HL-60 (cell line): ENCODE measurements around the gene APOL1.

Experiments used
- DNase-seq, 2 experiments: peaks; one replicate each; pipeline ENCODE4 v3.0.0-alpha.2; 2010 to 2020; ENCODE audit warnings: low read depth in 1 of 2, low spot score in 1 of 2
- H3K27ac ChIP-seq: fragments of 250-450 bp; sonication (Bioruptor Pico); replicated peaks from 2 replicates; pipeline ENCODE4 v1.5.1; 2020; ENCODE audit warnings: mild to moderate bottlenecking, moderate library complexity
- H3K27me3 ChIP-seq: fragments of 250-450 bp; sonication (Bioruptor Pico); 2 replicates; pipeline ENCODE4 v1.5.1; 2021; ENCODE audit warnings: mild to moderate bottlenecking, moderate library complexity; ENCODE audit not compliant: insufficient read depth, poor library complexity, severe bottlenecking
- H3K4me3 ChIP-seq: replicated peaks from 2 replicates; pipeline ENCODE4 v1.5.1; 2011; ENCODE audit warnings: mild to moderate bottlenecking, control low read depth, low read length; ENCODE audit not compliant: insufficient read depth
- CTCF ChIP-seq: IDR thresholded peaks from one replicate; pipeline ENCODE4 v1.5.1; 2011; ENCODE audit warnings: low read length, control low read depth, inconsistent platforms; ENCODE audit not compliant: insufficient read depth
- GABPA ChIP-seq: IDR thresholded peaks from 2 replicates; pipeline ENCODE4 v1.6.1; 2012; ENCODE audit warnings: low read depth
- POLR2AphosphoS5 ChIP-seq: IDR thresholded peaks from 2 replicates; pipeline ENCODE4 v1.6.1; 2012; ENCODE audit warnings: low read depth
- REST ChIP-seq: IDR thresholded peaks from 2 replicates; pipeline ENCODE4 v1.6.1; 2012; ENCODE audit warnings: low read depth; ENCODE audit not compliant: insufficient replicate concordance
- SPI1 ChIP-seq: IDR thresholded peaks from 2 replicates; pipeline ENCODE4 v1.6.1; 2012; ENCODE audit warnings: low read depth, mild to moderate bottlenecking, borderline replicate concordance

The APOL1 gene

DNA sequence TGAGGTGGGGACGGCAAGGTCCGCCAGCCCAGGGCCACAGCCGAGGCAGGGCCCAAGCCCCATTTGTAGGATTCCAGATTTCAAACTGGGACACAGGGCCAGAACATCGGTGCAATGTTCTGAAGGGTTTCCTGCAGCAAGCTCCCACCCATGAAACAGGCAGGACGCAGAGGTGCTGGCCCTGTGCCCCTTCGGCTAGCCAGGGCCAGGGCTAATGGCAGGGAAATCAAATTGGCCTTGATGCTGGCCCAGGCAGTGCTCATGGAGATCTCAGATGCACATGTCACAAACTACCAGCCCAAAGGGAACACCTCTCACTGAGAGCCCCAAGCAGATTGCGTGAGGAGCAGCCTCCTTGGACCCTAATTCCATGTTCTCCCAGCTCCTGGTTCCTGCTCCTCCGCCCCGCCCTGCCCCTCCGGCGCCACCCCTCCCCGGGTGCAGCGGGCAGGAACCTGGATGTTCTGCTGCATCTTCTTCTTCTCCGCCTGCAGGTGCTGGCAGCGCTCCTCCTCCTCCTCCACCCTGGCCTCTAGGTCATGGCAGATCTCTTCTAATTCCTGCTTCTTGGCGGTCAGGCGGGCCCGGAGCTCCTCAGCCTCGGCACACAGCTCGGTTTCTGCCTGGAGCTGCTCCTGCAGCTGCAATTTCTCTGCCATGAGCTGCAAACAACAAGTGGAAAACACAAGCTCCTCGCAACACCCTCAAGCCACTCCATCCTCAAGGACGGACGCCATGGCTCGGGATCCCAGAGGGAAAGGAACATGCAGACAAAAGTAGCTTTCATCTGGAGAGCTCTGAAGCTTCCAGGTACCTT is 47.7 kb downstream of the APOL1 start:
- Histone ChIP-seq H3K27ac (no peak overlapping the region), H3K27me3 (no peaks in the 10 kb centered on the region), H3K4me3 (no peak overlapping the region)
- no peak for TF ChIP-seq GABPA
- no peak for TF ChIP-seq REST
- no peak for TF ChIP-seq CTCF
- TF ChIP-seq POLR2AphosphoS5: no peak
- TF ChIP-seq SPI1: no peak
- no peak for DNase-seq

DNA sequence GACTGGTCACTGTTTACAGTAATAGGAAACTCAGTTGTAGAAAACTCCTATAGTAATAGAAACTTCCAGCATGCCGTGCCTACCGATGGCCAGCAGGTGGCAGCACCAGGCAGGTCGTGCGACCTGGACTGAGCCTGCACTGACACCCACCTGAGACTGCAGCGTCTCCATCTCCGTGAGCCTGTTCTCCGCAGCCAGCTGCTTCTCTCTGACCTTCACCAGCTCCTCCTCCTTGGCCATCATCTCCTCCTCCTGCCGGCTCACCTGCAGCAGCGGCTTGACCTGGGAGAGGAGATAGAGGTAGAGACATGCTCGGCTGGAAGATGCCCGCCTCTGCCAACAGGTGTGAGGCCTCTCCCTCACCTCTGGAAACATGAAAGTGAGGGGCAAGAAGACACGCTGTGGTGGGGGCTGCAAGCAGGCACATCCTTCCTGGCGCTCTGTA is 48.5 kb downstream of the APOL1 start:
- DNase-seq: peak in 1 of 2 experiments; percentile 68
- Histone ChIP-seq H3K27me3 (no peaks in the 10 kb centered on the region), H3K27ac (no peak overlapping the region), H3K4me3 (no peak overlapping the region)
- TF ChIP-seq GABPA (no peak), POLR2AphosphoS5 (peak; percentile 29; the same call in 1 of the 2 replicates), CTCF (peak; percentile 96)

DNA sequence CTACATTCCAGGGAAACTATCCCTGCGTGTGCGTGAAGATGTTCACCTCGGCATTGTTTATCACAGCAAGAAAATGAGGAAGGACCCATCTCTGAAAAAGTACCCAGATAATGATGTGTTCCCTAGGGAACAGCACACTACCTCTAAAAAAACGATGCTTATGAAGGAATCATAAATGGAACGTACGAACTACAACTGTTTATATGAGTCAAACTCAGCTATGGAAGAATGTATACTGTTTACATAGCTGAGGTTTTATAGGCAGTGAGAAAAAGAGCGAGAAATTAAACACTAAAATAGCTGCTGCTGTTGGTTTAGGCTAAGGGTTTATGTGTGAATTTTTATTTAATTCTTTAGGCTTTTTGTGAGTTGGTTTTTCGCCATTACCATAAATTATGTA is 48.9 kb downstream of the APOL1 start:
- DNase-seq: no peak
- TF ChIP-seq CTCF (no peak), GABPA (no peak), REST (no peak), POLR2AphosphoS5 (no peak), SPI1 (no peak)
- no peak overlapping the region for H3K4me3 ChIP-seq
- no peak overlapping the region for H3K27ac ChIP-seq
- H3K27me3 ChIP-seq: no peaks in the 10 kb centered on the region
